Smooth muscle cell (in vitro differentiated cells): ENCODE data around the gene OAS1. TPM values are rescaled to one million over a fixed set of nuclear protein-coding genes. Genes with fewer than 3 reads are reported as not detected.

Experiments
- DNase-seq: peaks from one replicate; lab custom pipeline; 2025; ENCODE audit not compliant: unreplicated experiment; lab: John Stamatoyannopoulos, UW
- H2AFZ ChIP-seq: fragments of 200-600 bp; sonication (generic); 2 replicates; pipeline ENCODE4 v1.6.0; 2016; ENCODE audit warnings: antibody characterized with exemption, low read depth, mild to moderate bottlenecking
- H3F3A ChIP-seq: fragments of 200-600 bp; sonication (generic); 2 replicates; pipeline ENCODE4 v1.6.0; 2017; ENCODE audit warnings: antibody characterized with exemption, low read depth
- H3K27ac ChIP-seq: fragments of 200-600 bp; sonication (generic); 2 replicates; pipeline ENCODE4 v1.5.1; 2016; ENCODE audit warnings: low read depth, mild to moderate bottlenecking
- H3K27me3 ChIP-seq: fragments of 200-600 bp; sonication (generic); 2 replicates; pipeline ENCODE4 v1.6.1; 2016; ENCODE audit warnings: low read depth, mild to moderate bottlenecking
- H3K36me3 ChIP-seq: fragments of 200-600 bp; sonication (generic); 2 replicates; pipeline ENCODE4 v1.5.1; 2016; ENCODE audit warnings: low read depth
- H3K4me1 ChIP-seq: fragments of 200-600 bp; sonication (generic); 2 replicates; pipeline ENCODE4 v1.5.1; 2016; ENCODE audit warnings: low read depth
- H3K4me2 ChIP-seq: fragments of 200-600 bp; sonication (generic); 2 replicates; pipeline ENCODE4 v1.6.0; 2016; ENCODE audit warnings: mild to moderate bottlenecking
- H3K4me3 ChIP-seq: fragments of 200-600 bp; sonication (generic); 2 replicates; pipeline ENCODE4 v1.5.1; 2016; ENCODE audit warnings: mild to moderate bottlenecking
- H3K79me2 ChIP-seq: fragments of 200-600 bp; sonication (generic); 2 replicates; pipeline ENCODE4 v1.6.0; 2016; ENCODE audit warnings: low read depth, mild to moderate bottlenecking
- H3K9ac ChIP-seq: fragments of 200-600 bp; sonication (generic); 2 replicates; pipeline ENCODE4 v1.6.0; 2016; ENCODE audit warnings: low read depth
- H3K9me3 ChIP-seq: fragments of 200-600 bp; sonication (generic); replicated peaks from 2 replicates; pipeline ENCODE4 v1.5.1; 2016; ENCODE audit warnings: low read depth
- H4K20me1 ChIP-seq: fragments of 200-600 bp; sonication (generic); 2 replicates; pipeline ENCODE4 v1.6.0; 2016; ENCODE audit warnings: low read depth
- WGBS: methylation state at CpG from one replicate; pipeline ENCODE4 v1.1.7; 2016; ENCODE audit warnings: low lambda C conversion rate; 5-methylcytosine and 5-hydroxymethylcytosine counted together
- polyA plus RNA-seq: library from polyadenylated mRNA; unstranded; fragments of >200 nt; fragmentation: Nextera tagmentation; extraction: Ambion mirVana; gene quantifications from 2 replicates; pipeline ENCODE4 v1.2.1, GENCODE V29; 2016
- total RNA-seq: library from RNA; depleted of rRNA; stranded (reverse); fragments of >200 nt; gene quantifications from 2 replicates; pipeline ENCODE4 v1.2.3, GENCODE V29; 2014
- TF ChIP-seq, protein P1 (sequence below): fragments of 200-600 bp; sonication (generic); IDR thresholded peaks from 2 replicates; pipeline ENCODE4 v1.5.1; 2017; ENCODE audit warnings: borderline replicate concordance, mild to moderate bottlenecking, antibody characterized with exemption; ENCODE audit not compliant: insufficient read depth, poor library complexity, severe bottlenecking

Gene OAS1
- not detected in 2 replicates for total RNA-seq
- polyA plus RNA-seq: 0.27 TPM in 1 of 2 replicates, not detected in the other

DNA sequence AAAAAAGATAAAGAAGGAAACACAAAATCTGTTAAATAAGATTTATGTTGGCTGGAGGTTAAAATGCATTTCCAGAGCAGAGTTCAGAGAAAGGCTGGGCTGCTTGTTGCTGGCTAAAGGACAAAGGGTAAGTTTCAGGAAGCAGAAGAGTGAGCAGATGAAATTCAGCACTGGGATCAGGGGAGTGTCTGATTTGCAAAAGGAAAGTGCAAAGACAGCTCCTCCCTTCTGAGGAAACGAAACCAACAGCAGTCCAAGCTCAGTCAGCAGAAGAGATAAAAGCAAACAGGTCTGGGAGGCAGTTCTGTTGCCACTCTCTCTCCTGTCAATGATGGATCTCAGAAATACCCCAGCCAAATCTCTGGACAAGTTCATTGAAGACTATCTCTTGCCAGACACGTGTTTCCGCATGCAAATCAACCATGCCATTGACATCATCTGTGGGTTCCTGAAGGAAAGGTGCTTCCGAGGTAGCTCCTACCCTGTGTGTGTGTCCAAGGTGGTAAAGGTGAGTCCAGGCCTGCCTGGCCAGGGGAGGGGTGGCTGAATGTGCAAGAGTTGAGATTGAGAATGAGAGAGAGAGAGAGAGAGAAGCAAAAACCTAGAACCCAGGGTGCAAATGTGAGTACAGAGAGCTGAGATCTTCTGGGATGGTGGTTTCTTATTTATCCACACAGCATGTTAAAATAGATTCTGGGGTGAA is at the start of gene OAS1:
Gene OAS1, plus strand, starts transcription at position 251 of the 703 bp plus-strand sequence. Its CDS starts 78 bp downstream, at position 329.
- TF ChIP-seq, protein P1, sequence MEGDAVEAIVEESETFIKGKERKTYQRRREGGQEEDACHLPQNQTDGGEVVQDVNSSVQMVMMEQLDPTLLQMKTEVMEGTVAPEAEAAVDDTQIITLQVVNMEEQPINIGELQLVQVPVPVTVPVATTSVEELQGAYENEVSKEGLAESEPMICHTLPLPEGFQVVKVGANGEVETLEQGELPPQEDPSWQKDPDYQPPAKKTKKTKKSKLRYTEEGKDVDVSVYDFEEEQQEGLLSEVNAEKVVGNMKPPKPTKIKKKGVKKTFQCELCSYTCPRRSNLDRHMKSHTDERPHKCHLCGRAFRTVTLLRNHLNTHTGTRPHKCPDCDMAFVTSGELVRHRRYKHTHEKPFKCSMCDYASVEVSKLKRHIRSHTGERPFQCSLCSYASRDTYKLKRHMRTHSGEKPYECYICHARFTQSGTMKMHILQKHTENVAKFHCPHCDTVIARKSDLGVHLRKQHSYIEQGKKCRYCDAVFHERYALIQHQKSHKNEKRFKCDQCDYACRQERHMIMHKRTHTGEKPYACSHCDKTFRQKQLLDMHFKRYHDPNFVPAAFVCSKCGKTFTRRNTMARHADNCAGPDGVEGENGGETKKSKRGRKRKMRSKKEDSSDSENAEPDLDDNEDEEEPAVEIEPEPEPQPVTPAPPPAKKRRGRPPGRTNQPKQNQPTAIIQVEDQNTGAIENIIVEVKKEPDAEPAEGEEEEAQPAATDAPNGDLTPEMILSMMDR: no peak
- no peaks in the 10 kb centered on the region for H4K20me1 ChIP-seq
- H3K9me3 ChIP-seq: no peaks in the 10 kb centered on the region
- H2AFZ ChIP-seq: peak within 1 kb of the TSS; percentile 69
- no peaks in the 10 kb centered on the region for H3K27me3 ChIP-seq
- H3K9ac ChIP-seq: no peak within 1 kb of the TSS
- peak within 1 kb of the TSS; percentile 67 for H3K4me2 ChIP-seq
- no peaks in the 10 kb centered on the region for H3K4me1 ChIP-seq
- no peaks in the 10 kb centered on the region for H3K79me2 ChIP-seq
- DNase-seq: no peak
- no peaks in the 10 kb centered on the region for H3F3A ChIP-seq
- H3K36me3 ChIP-seq: no peaks in the 10 kb centered on the region
- H3K27ac ChIP-seq: no peak within 1 kb of the TSS
- H3K4me3 ChIP-seq: peak within 1 kb of the TSS; percentile 41
- 48% methylated on average over 4 of the region's 4 CpGs for WGBS

GRCh38 chr12:112859291-112859690 is 47.5 kb upstream of the OAS1 start:
- Histone ChIP-seq H3K9me3 (no peaks in the 10 kb centered on the region), H3K36me3 (no peaks in the 10 kb centered on the region), H4K20me1 (no peaks in the 10 kb centered on the region), H3K27me3 (peaks cover 4% of the 10 kb centered on the region), H3K79me2 (no peaks in the 10 kb centered on the region), H3K4me3 (no peak overlapping the region), H2AFZ (no peak overlapping the region), H3K4me2 (no peak overlapping the region), H3F3A (no peaks in the 10 kb centered on the region), H3K9ac (no peak overlapping the region), H3K4me1 (no peaks in the 10 kb centered on the region), H3K27ac (no peak overlapping the region)
- no peak for DNase-seq
- TF ChIP-seq, protein P1: no peak
- WGBS: 87% methylated on average over 3 of the region's 3 CpGs

DNA sequence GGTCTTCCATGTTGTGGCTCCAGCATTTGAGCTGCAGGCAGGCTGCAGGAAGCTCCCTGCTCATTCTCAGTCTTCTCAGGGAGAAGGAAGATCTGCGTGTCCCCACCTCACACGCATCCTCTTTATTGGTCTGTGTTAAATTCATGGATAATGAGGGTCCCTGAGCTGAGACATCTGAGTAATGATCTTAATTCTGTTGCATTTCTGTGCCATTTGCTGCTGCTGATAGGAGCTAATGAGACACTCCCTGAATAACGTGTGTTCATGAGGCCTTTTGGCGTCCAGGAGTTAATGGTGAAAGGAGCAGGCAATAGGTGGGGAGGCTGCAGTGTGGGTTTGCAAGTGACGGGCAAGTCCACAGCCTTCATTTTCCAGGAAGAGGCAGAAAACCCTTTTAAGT is 46.6 kb upstream of the OAS1 start:
- Histone ChIP-seq H3K4me2 (no peak overlapping the region), H3K27ac (no peak overlapping the region), H3K4me1 (no peaks in the 10 kb centered on the region), H2AFZ (no peak overlapping the region), H3K79me2 (no peaks in the 10 kb centered on the region), H3K27me3 (peaks cover 13% of the 10 kb centered on the region), H3K9ac (no peak overlapping the region), H3K4me3 (no peak overlapping the region), H4K20me1 (no peaks in the 10 kb centered on the region), H3K9me3 (no peaks in the 10 kb centered on the region), H3K36me3 (no peaks in the 10 kb centered on the region), H3F3A (no peaks in the 10 kb centered on the region)
- WGBS: 81% methylated on average over 5 of the region's 5 CpGs
- DNase-seq: no peak
- TF ChIP-seq, protein P1: no peak

- Histone ChIP-seq H3K9me3 (no peaks in the 10 kb centered on the region), H3K27ac (no peak overlapping the region), H3K79me2 (no peaks in the 10 kb centered on the region), H4K20me1 (no peaks in the 10 kb centered on the region), H3K4me3 (no peak overlapping the region), H3K9ac (no peak overlapping the region), H2AFZ (no peak overlapping the region), H3K4me1 (no peaks in the 10 kb centered on the region), H3K27me3 (peaks cover 24% of the 10 kb centered on the region), H3F3A (no peaks in the 10 kb centered on the region), H3K4me2 (no peak overlapping the region), H3K36me3 (no peaks in the 10 kb centered on the region)
- no peak for DNase-seq
- WGBS: 95% methylated on average over 7 of the region's 7 CpGs
- TF ChIP-seq, protein P1: no peak
Measured at GRCh38 chr12:112861284-112861683, 45.5 kb upstream of the OAS1 start.
